H1 (cell line): ENCODE results near the gene SLC5A2. TPM values are rescaled to one million over a fixed set of nuclear protein-coding genes. Genes with fewer than 3 reads are reported as not detected.

ENCODE experiments used
- CHD2 ChIP-seq: IDR thresholded peaks from 2 replicates; pipeline ENCODE4 v1.6.1; 2012; ENCODE audit warnings: low read length, improper control_type of control experiment
- CTBP2 ChIP-seq: IDR thresholded peaks from 2 replicates; pipeline ENCODE4 v1.7.0; 2011; ENCODE audit warnings: borderline replicate concordance, mild to moderate bottlenecking, moderate library complexity, mixed read lengths, low read length; ENCODE audit not compliant: insufficient read depth, insufficient read length
- JUND ChIP-seq: IDR thresholded peaks from 2 replicates; pipeline ENCODE4 v1.6.1; 2011; ENCODE audit warnings: mild to moderate bottlenecking, improper control_type of control experiment, low read length
- KDM1A ChIP-seq: fragments of 200-600, 300-600 bp; sonication (generic); IDR thresholded peaks from 2 replicates; pipeline ENCODE4 v1.7.1; 2016; ENCODE audit warnings: mild to moderate bottlenecking, low read length, borderline replicate concordance
- MAFK ChIP-seq: IDR thresholded peaks from 2 replicates; pipeline ENCODE4 v1.6.1; 2012; ENCODE audit warnings: low read depth, mild to moderate bottlenecking, improper control_type of control experiment, low read length
- RAD21 ChIP-seq, 2 experiments: IDR thresholded peaks in 1 of 2; conservative IDR thresholded peaks in 1 of 2; 2 replicates each; pipeline ENCODE4 v1.6.1; 2011; ENCODE audit warnings: low read depth in 2 of 2, low read length in 2 of 2, improper control_type of control experiment in 1 of 2, inconsistent platforms in 1 of 2, mild to moderate bottlenecking in 1 of 2, moderate library complexity in 1 of 2
- SAP30 ChIP-seq: fragments of 300-600 bp; sonication (generic); IDR thresholded peaks from 2 replicates; pipeline ENCODE4 v1.7.1; 2012; ENCODE audit warnings: low read length, moderate library complexity, mild to moderate bottlenecking, inconsistent platforms; ENCODE audit not compliant: insufficient read depth, insufficient replicate concordance
- SIRT6 ChIP-seq: IDR thresholded peaks from one replicate; pipeline ENCODE4 v1.7.1; 2012; ENCODE audit warnings: low read length, inconsistent platforms
- SP2 ChIP-seq: IDR thresholded peaks from 2 replicates; pipeline ENCODE4 v1.6.1; 2012; ENCODE audit warnings: mild to moderate bottlenecking, low read length, inconsistent platforms
- TAF7 ChIP-seq: optimal IDR thresholded peaks from 2 replicates; pipeline ENCODE3; 2011; ENCODE audit warnings: low read depth, mild to moderate bottlenecking, inconsistent platforms, low read length, moderate library complexity, borderline replicate concordance
- TCF12 ChIP-seq: IDR thresholded peaks from 2 replicates; pipeline ENCODE4 v1.6.1; 2011; ENCODE audit warnings: low read depth, mild to moderate bottlenecking, low read length
- TEAD4 ChIP-seq: IDR thresholded peaks from 2 replicates; pipeline ENCODE4 v1.6.1; 2012; ENCODE audit warnings: low read depth, low read length, inconsistent platforms, mixed read lengths
- polyA plus RNA-seq, 7 experiments: library from polyadenylated mRNA; depleted of rRNA in 3 of 7; stranded (reverse) in 5 of 7; unstranded in 2 of 7; fragments of >200 nt in 5 of 7; fragments of 200-250 nt in 2 of 7; gene quantifications; 1 replicate in 5 of 7; 2 replicates in 1 of 7; 4 replicates in 1 of 7; pipeline versions ENCODE4 v1.2.1 to v1.2.3, GENCODE V29; 2011 to 2013; ENCODE audit warnings: missing spikeins in 2 of 7, mixed read lengths in 2 of 7
- total RNA-seq: library from RNA; stranded (reverse); fragmentation: NEBNext Ultra II Directional; extraction: Animal tissue kit (Norgen Biotek cat#: 25700); gene quantifications from 2 replicates; pipeline ENCODE4 v1.2.1, GENCODE V29; 2021
- TF ChIP-seq, protein P1 (sequence below), 3 experiments: IDR thresholded peaks; 1 replicate in 2 of 3; 2 replicates in 1 of 3; pipeline versions ENCODE4 v1.5.1 to v1.6.1; 2011; ENCODE audit warnings: low read length in 3 of 3, mild to moderate bottlenecking in 3 of 3, inconsistent platforms in 2 of 3, low read depth in 1 of 3, moderate library complexity in 1 of 3; ENCODE audit not compliant: insufficient read depth in 1 of 3; ENCODE audit errors: control extremely low read depth in 1 of 3
- TF ChIP-seq, protein P2 (sequence below): IDR thresholded peaks from 2 replicates; pipeline ENCODE4 v1.6.1; 2012; ENCODE audit warnings: inconsistent platforms

The SLC5A2 gene
- total and polyA plus RNA-seq, 2 of the 8 experiments (the other 6 are each of a cell fraction or from before 2014, with no cell fraction given) = 0.56 to 4.4 TPM

DNA sequence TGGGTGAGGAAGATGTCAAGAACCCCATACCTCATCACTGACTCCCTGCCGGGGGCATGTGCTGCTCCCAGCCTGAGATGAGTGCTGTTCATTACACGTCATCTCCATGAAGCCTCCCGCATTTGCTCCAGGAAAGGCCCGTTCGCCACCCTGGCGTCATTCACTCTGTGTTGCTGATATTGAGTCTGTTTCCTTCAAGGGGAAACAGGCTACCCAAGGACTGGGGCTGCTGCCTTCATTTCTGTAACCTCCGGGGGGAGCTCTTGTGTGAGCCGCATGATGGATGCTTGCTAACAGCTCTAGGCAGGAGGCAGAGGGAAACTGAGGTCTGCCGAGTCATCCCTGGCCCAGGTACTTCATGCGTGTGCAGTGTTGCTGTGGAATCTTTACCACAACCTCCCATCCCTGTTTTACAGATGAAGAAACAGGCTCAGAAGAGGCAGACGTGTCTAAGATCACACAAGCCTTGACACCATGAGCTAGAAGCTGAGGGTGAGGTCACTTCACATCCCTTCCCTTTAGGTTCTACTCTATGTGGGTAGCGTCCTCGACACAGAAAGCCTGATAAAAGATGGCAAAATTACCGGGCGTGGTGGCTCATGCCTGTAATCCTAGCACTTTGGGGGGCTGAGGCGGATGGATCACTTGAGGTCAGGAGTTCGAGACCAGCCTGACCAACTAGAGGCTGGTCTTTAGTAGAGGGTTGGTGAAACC lies 27.2 kb upstream of the SLC5A2 start (continued):
- TF ChIP-seq KDM1A (peak; percentile 60; the same call in 1 of the 2 replicates), TAF7 (no peak), RAD21 (IDR thresholded peaks at IDR 0.05 in 1 of 2, conservative IDR thresholded peaks at IDR 0.05 in 1 of 2; ENCODE audit: low read depth in 2 of 2, low read length in 2 of 2) (peak; percentile 51 to 59), SP2 (no peak), SIRT6 (no peak), CHD2 (no peak), JUND (no peak), TCF12 (no peak), MAFK (peak; percentile 74), TEAD4 (no peak), CTBP2 (no peak), SAP30 (no peak)
- TF ChIP-seq, protein P1, sequence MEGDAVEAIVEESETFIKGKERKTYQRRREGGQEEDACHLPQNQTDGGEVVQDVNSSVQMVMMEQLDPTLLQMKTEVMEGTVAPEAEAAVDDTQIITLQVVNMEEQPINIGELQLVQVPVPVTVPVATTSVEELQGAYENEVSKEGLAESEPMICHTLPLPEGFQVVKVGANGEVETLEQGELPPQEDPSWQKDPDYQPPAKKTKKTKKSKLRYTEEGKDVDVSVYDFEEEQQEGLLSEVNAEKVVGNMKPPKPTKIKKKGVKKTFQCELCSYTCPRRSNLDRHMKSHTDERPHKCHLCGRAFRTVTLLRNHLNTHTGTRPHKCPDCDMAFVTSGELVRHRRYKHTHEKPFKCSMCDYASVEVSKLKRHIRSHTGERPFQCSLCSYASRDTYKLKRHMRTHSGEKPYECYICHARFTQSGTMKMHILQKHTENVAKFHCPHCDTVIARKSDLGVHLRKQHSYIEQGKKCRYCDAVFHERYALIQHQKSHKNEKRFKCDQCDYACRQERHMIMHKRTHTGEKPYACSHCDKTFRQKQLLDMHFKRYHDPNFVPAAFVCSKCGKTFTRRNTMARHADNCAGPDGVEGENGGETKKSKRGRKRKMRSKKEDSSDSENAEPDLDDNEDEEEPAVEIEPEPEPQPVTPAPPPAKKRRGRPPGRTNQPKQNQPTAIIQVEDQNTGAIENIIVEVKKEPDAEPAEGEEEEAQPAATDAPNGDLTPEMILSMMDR (IDR thresholded peaks at IDR 0.05; ENCODE audit: control extremely low read depth in 1 of 3, insufficient read depth in 1 of 3, low read depth in 1 of 3, low read length in 3 of 3) = peak; percentile 60 to 81 (median 65)
- TF ChIP-seq, protein P2, sequence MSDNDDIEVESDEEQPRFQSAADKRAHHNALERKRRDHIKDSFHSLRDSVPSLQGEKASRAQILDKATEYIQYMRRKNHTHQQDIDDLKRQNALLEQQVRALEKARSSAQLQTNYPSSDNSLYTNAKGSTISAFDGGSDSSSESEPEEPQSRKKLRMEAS = peak; percentile 28; the same call in 1 of the 2 replicates
